Retina (tissue), 1 donor: ENCODE results near the gene CMTR1.
"Not testable (repeated sequence)": the region's sequence is repeated elsewhere in the genome, so short reads cannot be mapped to it uniquely, and the experiment has no call there.

Source experiments
- DNase-seq: peaks from one replicate; pipeline ENCODE4 v3.0.0-alpha.2; 2016

Gene CMTR1

GRCh38 chr6:37492991-37493660 is 60.1 kb downstream of the CMTR1 start:
- DNase-seq, result no peak

GRCh38 chr6:37493661-37493995 is 60.6 kb downstream of the CMTR1 start:
- no peak for DNase-seq

GRCh38 chr6:37495244-37495934 is 62.4 kb downstream of the CMTR1 start:
- no peak for DNase-seq

- DNase-seq, result no peak
These were observed 64.2 kb downstream of the CMTR1 start for GRCh38 chr6:37496951-37497885.

- peak; percentile 96 for DNase-seq
These were observed 66.6 kb downstream of the CMTR1 start, which contains the start of gene CCDC167 for GRCh38 chr6:37499433-37500293. CCDC167 (minus strand) TSS chr6:37499893; CDS start chr6:37499863, 30 bp downstream.

- no peak for DNase-seq
These were observed 67.2 kb downstream of the CMTR1 start for GRCh38 chr6:37500294-37500608.

GRCh38 chr6:37500904-37501303 is 67.9 kb downstream of the CMTR1 start:
- DNase-seq, result not testable (repeated sequence)

- DNase-seq, result no peak
These were observed 68.8 kb downstream of the CMTR1 start for GRCh38 chr6:37501632-37502491.

- no peak for DNase-seq
These were observed 69.8 kb downstream of the CMTR1 start for GRCh38 chr6:37502703-37503291.

- DNase-seq, result no peak
These were observed 70.4 kb downstream of the CMTR1 start for GRCh38 chr6:37503309-37503965.

- no peak for DNase-seq
These were observed 71.0 kb downstream of the CMTR1 start for GRCh38 chr6:37504024-37504423.

GRCh38 chr6:37506479-37506878 is 73.5 kb downstream of the CMTR1 start:
- no peak for DNase-seq

GRCh38 chr6:37507077-37507476 is 74.1 kb downstream of the CMTR1 start:
- DNase-seq, result no peak

- no peak for DNase-seq
These were observed 74.8 kb downstream of the CMTR1 start for GRCh38 chr6:37507690-37508421.

- DNase-seq, result no peak
These were observed 78.2 kb downstream of the CMTR1 start for GRCh38 chr6:37511201-37511600.

- DNase-seq, result peak; percentile 56
These were observed 78.9 kb downstream of the CMTR1 start for GRCh38 chr6:37511910-37512399.

- no peak for DNase-seq
These were observed 79.5 kb downstream of the CMTR1 start for GRCh38 chr6:37512400-37513011.

- DNase-seq, result no peak
These were observed 80.1 kb downstream of the CMTR1 start for GRCh38 chr6:37513155-37513554.

- DNase-seq, result no peak
These were observed 80.6 kb downstream of the CMTR1 start for GRCh38 chr6:37513576-37513975.
